Measurements from ENCODE around the gene WEE1. TPM values are rescaled to one million over a fixed set of nuclear protein-coding genes. Genes with fewer than 3 reads are reported as not detected.

WEE1 gene
- polyA plus RNA-seq, 1 donor (not counting 4 experiments of a cell fraction or from before 2014, with no cell fraction given), result 39.2 TPM

DNA sequence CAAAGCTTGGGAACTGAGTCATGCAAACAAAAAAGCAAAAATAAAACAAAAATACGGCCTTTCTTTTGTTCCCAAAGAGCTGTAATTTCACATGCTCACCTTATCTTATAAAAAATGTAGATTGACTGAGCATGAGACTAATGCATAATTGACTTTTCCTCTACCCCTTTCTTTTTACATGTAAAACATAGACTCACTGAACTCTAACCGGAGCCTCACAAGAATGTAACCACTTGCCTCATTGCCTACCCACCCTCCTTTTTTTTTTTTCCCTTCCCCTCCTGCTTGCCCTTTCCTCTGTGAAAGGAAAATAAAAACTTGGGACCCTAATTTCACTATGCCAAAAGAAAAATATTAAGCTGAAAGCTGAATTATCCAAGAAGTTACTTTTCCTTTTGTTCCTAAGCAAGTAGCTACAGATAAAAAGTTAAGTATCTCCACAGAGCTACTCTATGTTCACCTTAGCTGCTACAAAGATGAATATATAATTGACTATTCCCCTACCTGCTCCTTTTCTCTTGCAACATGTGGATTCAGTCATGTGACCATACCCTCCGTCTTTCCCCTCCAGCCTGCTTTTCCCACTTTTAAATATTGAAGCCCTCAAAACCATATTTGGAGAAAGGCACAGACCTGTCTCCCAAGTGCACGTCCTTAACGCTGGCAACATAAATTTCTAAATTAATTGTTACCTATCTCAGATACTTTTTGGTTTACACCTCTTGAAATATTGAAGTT is 39.6 kb upstream of the WEE1 start:
- Histone ChIP-seq H3K9me3 (ENCODE audit: control insufficient read depth, low read depth, low read length) (no peaks in the 10 kb centered on the region), H3K4me1 (ENCODE audit: control insufficient read depth, extremely low read depth, insufficient read depth, low read length) (peaks cover 33% of the 10 kb centered on the region), H3K27ac (ENCODE audit: control insufficient read depth, insufficient read depth, low read length) (no peak overlapping the region), H3K9ac (ENCODE audit: control insufficient read depth, extremely low read depth, insufficient read depth, low read length) (no peak overlapping the region), H4K20me1 (ENCODE audit: control insufficient read depth, extremely low read depth, insufficient read depth, low read length) (no peaks in the 10 kb centered on the region), H3K27me3 (ENCODE audit: control insufficient read depth, extremely low read depth, insufficient read depth, low read length) (no peaks in the 10 kb centered on the region), H3K4me2 (ENCODE audit: control insufficient read depth, extremely low read depth, insufficient read depth, low read depth, low read length) (peak overlapping the region; percentile 41), H3K36me3 (ENCODE audit: control insufficient read depth in 2 of 2, extremely low read depth in 1 of 2, insufficient read depth in 2 of 2, low read length in 2 of 2) (no peaks in the 10 kb centered on the region), H3K9me1 (ENCODE audit: control insufficient read depth, extremely low read depth, insufficient read depth, low read length) (no peaks in the 10 kb centered on the region), H2AFZ (ENCODE audit: control insufficient read depth, low read length) (no peak overlapping the region), H3K79me2 (ENCODE audit: control insufficient read depth, insufficient read depth, low read length) (no peaks in the 10 kb centered on the region), H3K4me3 (ENCODE audit: control insufficient read depth in 2 of 3, extremely low read depth in 1 of 3, insufficient read depth in 2 of 3, low read depth in 1 of 3, low read length in 3 of 3) (no peak overlapping the region)
- dilution Hi-C loops (cut with MboI; ENCODE audit: extremely low pct_ligation_motif_present, low sequenced_read_pairs), result no loop called here
- DNase-seq (ENCODE audit: low read depth, low spot score), result no peak
- TF ChIP-seq EZH2 (IDR thresholded peaks at IDR 0.05; ENCODE audit: low read length) (no peak), CTCF (optimal IDR thresholded peaks at IDR 0.05 in 1 of 3, IDR thresholded peaks at IDR 0.05 in 1 of 3, conservative IDR thresholded peaks at IDR 0.05 in 1 of 3; ENCODE audit: extremely low read depth in 1 of 3, insufficient read depth in 2 of 3, low read length in 3 of 3) (no peak)
- no peak for FAIRE-seq

DNA sequence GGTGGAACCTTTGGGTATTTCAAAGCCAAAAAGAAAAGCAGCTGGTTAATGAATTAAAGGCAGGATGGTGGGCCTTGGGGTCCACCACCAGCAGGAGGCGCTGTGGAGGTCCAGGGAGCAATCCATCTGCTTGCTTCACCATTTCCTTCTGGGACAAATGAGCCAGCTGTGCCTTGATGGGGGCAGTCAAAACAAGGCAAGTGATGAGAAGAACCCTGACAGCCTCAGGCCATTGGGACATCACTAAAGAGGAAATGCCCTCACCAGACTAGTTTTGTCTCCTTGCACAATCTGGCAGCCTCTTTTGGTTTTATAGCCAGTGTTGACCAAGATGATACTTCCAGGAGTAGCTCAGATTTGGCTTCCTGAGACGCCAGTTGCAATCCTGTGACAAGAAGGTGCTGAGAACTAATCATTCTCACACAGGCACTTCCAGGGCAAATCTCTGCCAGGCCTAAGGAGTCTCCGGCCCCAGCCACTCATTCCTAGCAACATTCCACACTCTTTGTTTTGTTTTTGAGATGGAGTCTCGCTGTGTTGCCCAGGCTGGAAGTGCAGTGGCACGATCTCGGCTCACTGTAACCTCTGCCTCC is 38.2 kb upstream of the WEE1 start:
- Histone ChIP-seq H3K4me1 (ENCODE audit: control insufficient read depth, extremely low read depth, insufficient read depth, low read length) (peaks cover 19% of the 10 kb centered on the region), H3K79me2 (ENCODE audit: control insufficient read depth, insufficient read depth, low read length) (no peaks in the 10 kb centered on the region), H3K9me3 (ENCODE audit: control insufficient read depth, low read depth, low read length) (no peaks in the 10 kb centered on the region), H3K36me3 (ENCODE audit: control insufficient read depth in 2 of 2, extremely low read depth in 1 of 2, insufficient read depth in 2 of 2, low read length in 2 of 2) (no peaks in the 10 kb centered on the region), H3K27me3 (ENCODE audit: control insufficient read depth, extremely low read depth, insufficient read depth, low read length) (no peaks in the 10 kb centered on the region), H4K20me1 (ENCODE audit: control insufficient read depth, extremely low read depth, insufficient read depth, low read length) (no peaks in the 10 kb centered on the region), H3K4me2 (ENCODE audit: control insufficient read depth, extremely low read depth, insufficient read depth, low read depth, low read length) (no peak overlapping the region), H3K27ac (ENCODE audit: control insufficient read depth, insufficient read depth, low read length) (no peak overlapping the region), H3K9me1 (ENCODE audit: control insufficient read depth, extremely low read depth, insufficient read depth, low read length) (no peaks in the 10 kb centered on the region), H2AFZ (ENCODE audit: control insufficient read depth, low read length) (no peak overlapping the region), H3K9ac (ENCODE audit: control insufficient read depth, extremely low read depth, insufficient read depth, low read length) (no peak overlapping the region), H3K4me3 (ENCODE audit: control insufficient read depth in 2 of 3, extremely low read depth in 1 of 3, insufficient read depth in 2 of 3, low read depth in 1 of 3, low read length in 3 of 3) (no peak overlapping the region)
- DNase-seq (ENCODE audit: low read depth, low spot score), result no peak
- dilution Hi-C loops (cut with MboI; ENCODE audit: extremely low pct_ligation_motif_present, low sequenced_read_pairs), result no loop called here
- FAIRE-seq, result peak; percentile 62
- TF ChIP-seq CTCF (optimal IDR thresholded peaks at IDR 0.05 in 1 of 3, IDR thresholded peaks at IDR 0.05 in 1 of 3, conservative IDR thresholded peaks at IDR 0.05 in 1 of 3; ENCODE audit: extremely low read depth in 1 of 3, insufficient read depth in 2 of 3, low read length in 3 of 3) (peak; percentile 85 to 92 (median 89)), EZH2 (IDR thresholded peaks at IDR 0.05; ENCODE audit: low read length) (no peak)
